ENCODE data around the gene ANKRD33B. TPM values are rescaled to one million over a fixed set of nuclear protein-coding genes. Genes with fewer than 3 reads are reported as not detected.

Gene ANKRD33B
- total RNA-seq, 1 experiment from 2014 or later: 25.3 TPM

DNA sequence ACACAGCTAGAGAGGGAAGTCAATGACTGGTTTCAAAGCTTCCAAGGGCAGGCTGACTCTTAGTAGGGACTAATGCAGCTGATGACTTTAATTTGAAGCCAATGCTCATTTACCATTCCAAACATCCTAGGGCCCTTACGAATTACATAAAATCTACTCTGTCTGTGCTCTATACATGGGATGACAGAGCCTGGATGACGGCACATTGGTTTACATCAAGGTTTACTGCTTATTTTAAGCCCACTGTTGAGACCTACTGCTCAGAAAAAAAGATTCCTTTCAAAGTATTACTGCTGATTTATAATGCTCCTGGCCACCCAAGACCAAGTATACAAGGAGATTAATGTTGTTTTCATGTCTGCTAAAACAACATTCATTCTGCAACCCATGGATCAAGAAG, 123.0 kb downstream of the ANKRD33B start:
- POLR2A ChIA-PET: no interaction called here
- CTCF ChIA-PET: no interaction called here

DNA sequence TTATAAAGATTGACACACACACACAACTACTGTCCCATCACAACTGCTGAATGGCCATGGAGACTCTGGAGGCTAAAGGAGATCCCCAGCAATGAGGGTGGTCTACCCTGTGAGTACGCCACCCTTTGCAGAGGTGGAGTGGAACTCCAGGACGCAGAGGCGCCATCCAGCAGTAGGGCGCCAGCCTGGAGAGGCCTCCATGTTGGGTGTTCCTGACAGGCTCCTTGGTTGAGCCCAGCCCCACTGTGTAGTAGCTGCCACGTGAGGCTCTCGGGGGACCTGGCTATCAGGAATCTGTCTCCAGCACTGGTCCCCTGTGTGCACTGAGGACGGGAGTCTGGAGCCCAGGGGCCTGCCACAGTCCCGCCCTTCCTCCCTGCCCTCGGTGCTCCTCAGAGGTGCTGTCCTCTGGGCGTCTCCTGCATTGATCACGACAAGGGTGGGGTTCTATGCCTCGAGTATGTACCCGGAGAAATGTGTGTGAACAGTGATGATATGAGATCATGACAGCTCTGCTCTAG, 124.8 kb downstream of the ANKRD33B start:
- POLR2A ChIA-PET: no interaction called here

More for the DNA sequence above, 123.0 kb downstream of the ANKRD33B start:
- Mint-ChIP-seq H3K36me3 (ENCODE audit: insufficient read depth, unreplicated experiment) (peaks cover 7% of the 10 kb centered on the region), H3K9me3 (ENCODE audit: unreplicated experiment) (no peaks in the 10 kb centered on the region), H3K27ac (ENCODE audit: unreplicated experiment) (no peak overlapping the region), H3K27me3 (ENCODE audit: insufficient read depth, unreplicated experiment) (no peaks in the 10 kb centered on the region), H3K4me3 (ENCODE audit: unreplicated experiment) (no peak overlapping the region), H3K4me1 (ENCODE audit: low read depth, unreplicated experiment) (peaks cover 6% of the 10 kb centered on the region)
- H3K9me3 ChIP-seq: no peaks in the 10 kb centered on the region
- DNase-seq: no peak
- peaks cover 8% of the 10 kb centered on the region; the same call in 1 of the 2 replicates for H3K4me1 ChIP-seq
- intact Hi-C loops (cut with micrococcal nuclease; ENCODE audit: unreplicated experiment): no loop called here
- no peak overlapping the region for H3K4me3 ChIP-seq (ENCODE audit: low read depth, low read length)
- no peaks in the 10 kb centered on the region for H3K27me3 ChIP-seq (replicated peaks; ENCODE audit: control insufficient read depth, insufficient read depth, low read length)
- no peaks in the 10 kb centered on the region for H3K36me3 ChIP-seq (ENCODE audit: control insufficient read depth, insufficient read depth, low read length)
- no TSS peak for BruUV-seq (replicated peaks)
- TF ChIP-seq, protein P1, sequence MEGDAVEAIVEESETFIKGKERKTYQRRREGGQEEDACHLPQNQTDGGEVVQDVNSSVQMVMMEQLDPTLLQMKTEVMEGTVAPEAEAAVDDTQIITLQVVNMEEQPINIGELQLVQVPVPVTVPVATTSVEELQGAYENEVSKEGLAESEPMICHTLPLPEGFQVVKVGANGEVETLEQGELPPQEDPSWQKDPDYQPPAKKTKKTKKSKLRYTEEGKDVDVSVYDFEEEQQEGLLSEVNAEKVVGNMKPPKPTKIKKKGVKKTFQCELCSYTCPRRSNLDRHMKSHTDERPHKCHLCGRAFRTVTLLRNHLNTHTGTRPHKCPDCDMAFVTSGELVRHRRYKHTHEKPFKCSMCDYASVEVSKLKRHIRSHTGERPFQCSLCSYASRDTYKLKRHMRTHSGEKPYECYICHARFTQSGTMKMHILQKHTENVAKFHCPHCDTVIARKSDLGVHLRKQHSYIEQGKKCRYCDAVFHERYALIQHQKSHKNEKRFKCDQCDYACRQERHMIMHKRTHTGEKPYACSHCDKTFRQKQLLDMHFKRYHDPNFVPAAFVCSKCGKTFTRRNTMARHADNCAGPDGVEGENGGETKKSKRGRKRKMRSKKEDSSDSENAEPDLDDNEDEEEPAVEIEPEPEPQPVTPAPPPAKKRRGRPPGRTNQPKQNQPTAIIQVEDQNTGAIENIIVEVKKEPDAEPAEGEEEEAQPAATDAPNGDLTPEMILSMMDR (IDR thresholded peaks at IDR 0.05; ENCODE audit: insufficient read depth in 1 of 2, low read depth in 1 of 2, low read length in 1 of 2, severe bottlenecking in 1 of 2, unreplicated experiment in 1 of 2): no peak

DNA sequence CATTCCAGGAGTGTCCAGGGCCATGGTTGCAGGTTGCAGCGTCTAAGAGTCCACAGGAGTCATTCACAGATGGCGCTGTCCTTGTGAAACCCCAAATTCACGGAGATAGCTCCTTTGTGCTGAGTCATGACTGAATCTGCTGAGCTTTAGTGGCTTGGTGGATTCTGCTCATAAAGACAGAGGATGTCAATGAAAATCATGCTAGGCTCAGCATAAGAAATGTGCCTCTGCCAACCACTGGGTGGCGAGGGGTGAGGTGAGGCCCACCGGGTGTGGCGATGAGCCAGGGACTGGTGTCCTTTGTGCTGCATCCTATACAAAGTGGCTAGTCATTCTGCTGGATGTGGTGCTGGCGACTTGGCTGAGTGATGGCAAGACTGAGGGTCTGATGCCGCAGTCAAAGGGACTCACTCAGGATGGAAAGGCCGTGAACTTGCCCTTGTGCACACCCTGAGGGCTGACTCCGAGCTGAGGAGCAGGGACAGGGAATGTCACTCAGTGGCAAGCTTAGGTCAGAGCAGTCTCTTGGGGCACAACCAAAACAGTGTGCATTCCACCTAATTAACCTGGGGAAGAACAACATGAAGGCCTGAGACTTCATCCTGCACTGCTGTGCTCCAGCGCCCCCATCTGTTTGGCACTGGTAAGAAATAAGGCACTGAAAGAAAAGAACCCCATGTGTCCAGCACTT, 125.7 kb downstream of the ANKRD33B start:
- intact Hi-C loops (cut with micrococcal nuclease; ENCODE audit: unreplicated experiment): no loop called here
- no peaks in the 10 kb centered on the region for H3K9me3 Mint-ChIP-seq (ENCODE audit: unreplicated experiment)
- H3K4me1 Mint-ChIP-seq (ENCODE audit: low read depth, unreplicated experiment): peaks cover 15% of the 10 kb centered on the region
- H3K36me3 Mint-ChIP-seq (ENCODE audit: insufficient read depth, unreplicated experiment): peaks cover 4% of the 10 kb centered on the region
- H3K27me3 ChIP-seq (replicated peaks; ENCODE audit: control insufficient read depth, insufficient read depth, low read length): no peaks in the 10 kb centered on the region
- peak in 1 of 2 experiments; percentile 14 for DNase-seq
- no peak overlapping the region for H3K27ac Mint-ChIP-seq (ENCODE audit: unreplicated experiment)
- BruUV-seq (replicated peaks): no TSS peak
- no peak overlapping the region for H3K4me3 Mint-ChIP-seq (ENCODE audit: unreplicated experiment)
- ChIA-PET CTCF (no interaction called here), POLR2A (no interaction called here)
- no peaks in the 10 kb centered on the region for H3K27me3 Mint-ChIP-seq (ENCODE audit: insufficient read depth, unreplicated experiment)
- H3K36me3 ChIP-seq (ENCODE audit: control insufficient read depth, insufficient read depth, low read length): no peaks in the 10 kb centered on the region
- H3K4me3 ChIP-seq (ENCODE audit: low read depth, low read length): no peak overlapping the region
- H3K9me3 ChIP-seq: no peaks in the 10 kb centered on the region
- peaks cover 16% of the 10 kb centered on the region; the same call in 1 of the 2 replicates for H3K4me1 ChIP-seq
- TF ChIP-seq, protein P1 (IDR thresholded peaks at IDR 0.05; ENCODE audit: insufficient read depth in 1 of 2, low read depth in 1 of 2, low read length in 1 of 2, severe bottlenecking in 1 of 2, unreplicated experiment in 1 of 2): peak; percentile 13 to 18

More for the DNA sequence above, 124.8 kb downstream of the ANKRD33B start:
- Mint-ChIP-seq H3K27ac (ENCODE audit: unreplicated experiment) (no peak overlapping the region), H3K27me3 (ENCODE audit: insufficient read depth, unreplicated experiment) (no peaks in the 10 kb centered on the region), H3K36me3 (ENCODE audit: insufficient read depth, unreplicated experiment) (peaks cover 4% of the 10 kb centered on the region), H3K4me3 (ENCODE audit: unreplicated experiment) (no peak overlapping the region), H3K4me1 (ENCODE audit: low read depth, unreplicated experiment) (peaks cover 15% of the 10 kb centered on the region), H3K9me3 (ENCODE audit: unreplicated experiment) (no peaks in the 10 kb centered on the region)
- intact Hi-C loops (cut with micrococcal nuclease; ENCODE audit: unreplicated experiment): no loop called here
- Histone ChIP-seq H3K36me3 (ENCODE audit: control insufficient read depth, insufficient read depth, low read length) (no peaks in the 10 kb centered on the region), H3K4me1 (peaks cover 16% of the 10 kb centered on the region; the same call in 1 of the 2 replicates), H3K9me3 (no peaks in the 10 kb centered on the region), H3K4me3 (ENCODE audit: low read depth, low read length) (no peak overlapping the region), H3K27me3 (replicated peaks; ENCODE audit: control insufficient read depth, insufficient read depth, low read length) (no peaks in the 10 kb centered on the region)
- DNase-seq: no peak
- no TSS peak for BruUV-seq (replicated peaks)
- CTCF ChIA-PET: no interaction called here
- TF ChIP-seq, protein P1 (IDR thresholded peaks at IDR 0.05; ENCODE audit: insufficient read depth in 1 of 2, low read depth in 1 of 2, low read length in 1 of 2, severe bottlenecking in 1 of 2, unreplicated experiment in 1 of 2): no peak
